GM12872 (cell line): ENCODE results near the gene UNK.

Experiments used
- TF ChIP-seq, protein P1 (sequence below): IDR thresholded peaks from 3 replicates; pipeline ENCODE4 v1.5.1; 2011; ENCODE audit warnings: low read depth, mild to moderate bottlenecking, low read length, moderate library complexity; ENCODE audit not compliant: insufficient read depth

Gene UNK

DNA sequence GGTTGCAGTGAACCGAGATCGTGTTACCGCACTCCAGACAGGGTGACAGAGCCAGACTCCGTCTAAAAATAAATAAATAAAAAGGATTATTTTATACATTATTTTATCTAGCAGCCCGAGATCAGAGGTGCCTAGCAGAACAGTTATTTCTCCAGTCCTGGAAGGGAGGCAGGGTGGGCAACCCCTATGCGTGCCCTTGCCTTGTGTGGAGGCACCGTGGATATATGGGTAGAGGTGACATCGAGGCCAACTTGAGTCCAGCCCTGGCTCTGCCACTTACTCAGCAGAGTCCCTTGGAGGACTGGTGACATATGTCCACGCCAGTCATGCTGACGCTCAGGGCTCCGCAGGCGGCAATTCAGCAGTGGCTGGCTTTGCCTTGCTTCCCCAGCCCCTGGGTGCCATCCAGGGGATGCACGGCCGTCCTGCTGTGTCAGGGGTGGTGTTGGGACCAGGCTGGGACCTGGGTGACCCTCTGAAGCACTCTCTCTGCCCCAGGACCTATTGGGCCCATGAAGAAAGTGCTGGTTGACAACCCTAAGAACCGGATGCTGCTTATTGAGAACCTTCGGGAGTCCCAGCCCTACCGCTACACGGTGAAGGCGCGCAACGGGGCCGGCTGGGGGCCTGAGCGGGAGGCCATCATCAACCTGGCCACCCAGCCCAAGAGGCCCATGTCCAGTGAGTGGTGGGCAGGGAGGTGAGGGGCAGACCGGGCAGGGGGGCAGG, 32.8 kb upstream of the UNK start:
- TF ChIP-seq, protein P1, sequence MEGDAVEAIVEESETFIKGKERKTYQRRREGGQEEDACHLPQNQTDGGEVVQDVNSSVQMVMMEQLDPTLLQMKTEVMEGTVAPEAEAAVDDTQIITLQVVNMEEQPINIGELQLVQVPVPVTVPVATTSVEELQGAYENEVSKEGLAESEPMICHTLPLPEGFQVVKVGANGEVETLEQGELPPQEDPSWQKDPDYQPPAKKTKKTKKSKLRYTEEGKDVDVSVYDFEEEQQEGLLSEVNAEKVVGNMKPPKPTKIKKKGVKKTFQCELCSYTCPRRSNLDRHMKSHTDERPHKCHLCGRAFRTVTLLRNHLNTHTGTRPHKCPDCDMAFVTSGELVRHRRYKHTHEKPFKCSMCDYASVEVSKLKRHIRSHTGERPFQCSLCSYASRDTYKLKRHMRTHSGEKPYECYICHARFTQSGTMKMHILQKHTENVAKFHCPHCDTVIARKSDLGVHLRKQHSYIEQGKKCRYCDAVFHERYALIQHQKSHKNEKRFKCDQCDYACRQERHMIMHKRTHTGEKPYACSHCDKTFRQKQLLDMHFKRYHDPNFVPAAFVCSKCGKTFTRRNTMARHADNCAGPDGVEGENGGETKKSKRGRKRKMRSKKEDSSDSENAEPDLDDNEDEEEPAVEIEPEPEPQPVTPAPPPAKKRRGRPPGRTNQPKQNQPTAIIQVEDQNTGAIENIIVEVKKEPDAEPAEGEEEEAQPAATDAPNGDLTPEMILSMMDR: no peak

DNA sequence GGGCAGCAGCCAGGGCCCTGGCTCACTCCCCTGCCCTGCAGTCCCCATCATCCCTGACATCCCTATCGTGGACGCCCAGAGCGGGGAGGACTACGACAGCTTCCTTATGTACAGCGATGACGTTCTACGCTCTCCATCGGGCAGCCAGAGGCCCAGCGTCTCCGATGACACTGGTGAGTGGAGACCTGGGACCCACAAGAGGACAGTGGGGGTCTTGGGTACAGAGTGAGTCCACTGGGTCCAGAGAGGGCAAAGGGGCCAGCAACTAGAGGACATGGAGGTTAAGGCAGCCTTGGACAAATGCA, 32.2 kb upstream of the UNK start:
- TF ChIP-seq, protein P1: no peak

DNA sequence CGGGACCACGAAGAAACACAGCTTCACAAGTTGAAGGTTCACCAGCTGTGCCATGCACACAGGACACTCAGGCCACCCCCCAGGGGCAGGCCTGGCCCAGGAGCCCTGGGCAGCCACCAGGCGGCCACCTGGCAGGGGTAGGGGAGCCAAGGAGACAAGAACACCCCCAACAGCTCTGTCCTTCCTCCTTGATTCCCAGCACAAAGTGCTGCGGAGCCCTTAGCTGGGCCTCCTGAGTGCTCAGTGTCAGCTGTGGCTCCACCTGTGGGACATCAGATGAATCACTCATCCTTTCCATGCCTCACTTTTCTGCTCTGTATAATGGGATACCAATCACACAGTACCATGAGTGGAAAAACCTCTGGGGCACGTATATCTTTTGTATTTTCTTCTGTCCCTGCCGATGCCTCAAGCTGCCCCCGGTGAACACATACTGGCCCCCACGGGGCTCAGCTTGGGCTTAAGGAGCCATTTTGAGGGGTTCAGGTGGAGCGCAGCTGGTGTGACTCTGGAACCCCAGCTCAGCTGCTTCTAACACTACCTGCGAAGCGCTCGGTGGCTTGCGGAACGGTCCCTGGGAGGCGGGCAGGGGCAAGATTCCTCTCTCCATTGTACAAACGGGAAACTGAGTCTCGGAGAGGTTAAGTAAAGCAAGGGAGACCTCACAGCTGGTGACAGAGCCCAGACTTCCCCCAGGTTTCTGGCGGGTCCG, 31.6 kb upstream of the UNK start:
- TF ChIP-seq, protein P1: peak; percentile 62

DNA sequence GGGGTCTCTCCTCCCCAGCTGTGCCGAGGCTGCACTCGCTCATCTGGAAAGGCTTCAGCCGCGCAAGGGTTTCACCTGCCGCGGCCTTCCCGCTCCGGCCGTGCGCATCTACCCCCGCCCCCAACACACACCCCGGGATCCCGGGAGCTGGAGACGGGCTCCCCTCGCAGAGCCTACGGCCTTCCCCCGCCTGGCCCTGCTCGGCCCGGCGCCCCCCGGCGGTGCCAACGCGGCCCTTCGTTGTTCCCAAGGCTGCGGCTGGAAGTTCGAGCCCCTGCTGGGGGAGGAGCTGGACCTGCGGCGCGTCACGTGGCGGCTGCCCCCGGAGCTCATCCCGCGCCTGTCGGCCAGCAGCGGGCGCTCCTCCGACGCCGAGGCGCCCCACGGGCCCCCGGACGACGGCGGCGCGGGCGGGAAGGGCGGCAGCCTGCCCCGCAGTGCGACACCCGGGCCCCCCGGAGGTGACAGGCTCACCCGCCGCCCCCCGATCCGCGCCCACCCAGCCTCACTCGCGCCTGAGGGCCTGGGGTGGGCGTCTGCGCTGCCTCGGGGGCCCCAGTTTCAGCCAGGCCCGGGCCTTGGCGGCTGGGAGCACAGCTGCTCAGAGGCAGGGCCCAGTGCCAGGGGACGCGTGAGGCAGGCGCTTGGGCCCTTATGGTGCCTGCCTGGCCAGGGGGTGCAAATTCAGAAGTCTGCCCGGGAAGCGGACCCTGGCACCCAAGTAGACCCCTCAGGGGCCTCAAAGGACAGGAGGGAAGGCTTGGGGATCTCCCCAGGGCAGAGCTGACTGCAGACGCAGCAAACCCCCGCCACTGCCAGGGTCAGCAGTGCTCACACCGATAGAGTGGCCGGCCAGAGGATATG, 30.9 kb upstream of the UNK start:
- TF ChIP-seq, protein P1: peak; percentile 62; the same call in 1 of the 3 replicates

DNA sequence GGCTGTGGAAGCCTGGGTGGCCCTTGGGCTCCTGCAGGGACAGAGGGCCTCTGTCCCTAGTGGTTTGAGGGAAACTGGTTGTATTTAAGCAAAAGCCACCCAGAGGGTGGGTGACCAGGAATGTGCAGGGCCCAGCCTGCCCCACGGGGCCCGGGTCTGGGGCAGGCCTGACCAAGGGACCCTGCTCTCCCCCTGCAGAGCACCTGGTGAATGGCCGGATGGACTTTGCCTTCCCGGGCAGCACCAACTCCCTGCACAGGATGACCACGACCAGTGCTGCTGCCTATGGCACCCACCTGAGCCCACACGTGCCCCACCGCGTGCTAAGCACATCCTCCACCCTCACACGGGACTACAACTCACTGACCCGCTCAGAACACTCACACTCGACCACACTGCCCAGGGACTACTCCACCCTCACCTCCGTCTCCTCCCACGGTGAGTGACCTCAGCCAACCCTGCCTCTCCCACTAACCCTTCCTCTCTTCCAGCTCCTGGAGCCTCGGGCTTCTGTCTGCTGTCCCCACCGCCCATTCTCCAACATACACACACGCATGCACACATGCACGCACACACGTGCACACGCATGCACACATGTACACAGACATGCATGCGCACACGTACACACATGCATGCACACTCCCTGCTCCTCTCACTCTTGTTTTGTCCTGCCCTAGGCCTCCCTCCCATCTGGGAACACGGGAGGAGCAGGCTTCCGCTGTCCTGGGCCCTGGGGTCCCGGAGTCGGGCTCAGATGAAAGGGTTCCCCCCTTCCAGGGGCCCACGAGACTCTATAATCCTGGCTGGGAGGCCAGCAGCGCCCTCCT, 30.0 kb upstream of the UNK start:
- TF ChIP-seq, protein P1: no peak

DNA sequence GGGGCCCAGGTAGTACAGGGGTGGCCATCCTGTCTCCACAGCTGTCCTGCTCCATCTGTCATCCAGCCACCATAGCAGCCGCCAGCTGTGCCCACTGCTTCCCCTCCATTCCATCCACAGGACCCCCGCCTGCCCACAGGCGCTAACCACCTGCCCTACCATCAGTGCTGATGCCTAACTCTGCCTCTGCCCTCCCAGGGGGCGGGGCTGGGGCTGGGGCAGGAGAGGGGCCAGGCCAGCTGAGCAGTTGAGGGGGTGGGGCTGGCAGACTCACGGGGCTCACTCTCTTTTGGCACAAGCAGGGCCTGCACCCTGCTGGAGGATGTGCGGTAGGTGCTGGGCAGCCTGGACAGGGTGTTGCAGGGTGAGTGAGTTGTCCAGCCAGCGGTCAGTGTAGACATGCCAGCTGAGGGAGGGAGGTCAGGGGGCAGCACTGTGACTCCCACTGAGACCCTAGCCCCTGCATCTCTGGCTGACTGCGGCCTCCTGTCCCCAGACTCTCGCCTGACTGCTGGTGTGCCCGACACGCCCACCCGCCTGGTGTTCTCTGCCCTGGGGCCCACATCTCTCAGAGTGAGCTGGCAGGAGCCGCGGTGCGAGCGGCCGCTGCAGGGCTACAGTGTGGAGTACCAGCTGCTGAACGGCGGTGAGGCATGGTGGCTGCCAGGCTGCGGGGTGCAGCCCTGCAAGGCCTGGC, 29.3 kb upstream of the UNK start:
- TF ChIP-seq, protein P1: no peak
